ENCODE measurements around the gene MOB2.

MOB2 gene

GRCh38 chr11:1456596-1457325 is 29.8 kb downstream of the MOB2 start:
- Mint-ChIP-seq H3K27ac (no peak overlapping the region), H3K36me3 (ENCODE audit: low read depth) (no peaks in the 10 kb centered on the region), H3K4me3 (no peak overlapping the region), H3K4me1 (ENCODE audit: low read depth) (no peaks in the 10 kb centered on the region), H3K9me3 (no peaks in the 10 kb centered on the region), H3K27me3 (no peaks in the 10 kb centered on the region)
- DNase-seq = no peak

- H3K4me3 Mint-ChIP-seq = no peak overlapping the region
- no peaks in the 10 kb centered on the region for H3K27me3 Mint-ChIP-seq
- no peak for DNase-seq
- H3K27ac Mint-ChIP-seq = no peak overlapping the region
- no peaks in the 10 kb centered on the region for H3K36me3 Mint-ChIP-seq (ENCODE audit: low read depth)
- no peaks in the 10 kb centered on the region for H3K9me3 Mint-ChIP-seq
- no peaks in the 10 kb centered on the region for H3K4me1 Mint-ChIP-seq (ENCODE audit: low read depth)
Observed at GRCh38 chr11:1456176-1456575, 30.4 kb downstream of the MOB2 start.

GRCh38 chr11:1455763-1456060 is 30.9 kb downstream of the MOB2 start:
- no peak overlapping the region for H3K4me3 Mint-ChIP-seq
- no peaks in the 10 kb centered on the region for H3K36me3 Mint-ChIP-seq (ENCODE audit: low read depth)
- no peak overlapping the region for H3K27ac Mint-ChIP-seq
- DNase-seq = no peak
- no peaks in the 10 kb centered on the region for H3K27me3 Mint-ChIP-seq
- H3K4me1 Mint-ChIP-seq (ENCODE audit: low read depth) = no peaks in the 10 kb centered on the region
- no peaks in the 10 kb centered on the region for H3K9me3 Mint-ChIP-seq

- H3K27me3 Mint-ChIP-seq = no peaks in the 10 kb centered on the region
- H3K36me3 Mint-ChIP-seq (ENCODE audit: low read depth) = no peaks in the 10 kb centered on the region
- H3K27ac Mint-ChIP-seq = no peak overlapping the region
- DNase-seq = no peak
- H3K4me1 Mint-ChIP-seq (ENCODE audit: low read depth) = no peaks in the 10 kb centered on the region
- no peaks in the 10 kb centered on the region for H3K9me3 Mint-ChIP-seq
- no peak overlapping the region for H3K4me3 Mint-ChIP-seq
Observed at GRCh38 chr11:1455032-1455762, 31.4 kb downstream of the MOB2 start.

- Mint-ChIP-seq H3K27ac (no peak overlapping the region), H3K27me3 (no peaks in the 10 kb centered on the region), H3K9me3 (no peaks in the 10 kb centered on the region), H3K4me3 (no peak overlapping the region), H3K4me1 (ENCODE audit: low read depth) (no peaks in the 10 kb centered on the region), H3K36me3 (ENCODE audit: low read depth) (no peaks in the 10 kb centered on the region)
- no peak for DNase-seq
Observed at GRCh38 chr11:1454576-1454975, 32.0 kb downstream of the MOB2 start.

- Mint-ChIP-seq H3K4me3 (no peak overlapping the region), H3K36me3 (ENCODE audit: low read depth) (no peaks in the 10 kb centered on the region), H3K4me1 (ENCODE audit: low read depth) (no peaks in the 10 kb centered on the region), H3K27ac (no peak overlapping the region), H3K27me3 (no peaks in the 10 kb centered on the region), H3K9me3 (no peaks in the 10 kb centered on the region)
- no peak for DNase-seq
Observed at GRCh38 chr11:1453611-1454034, 33.0 kb downstream of the MOB2 start.

- no peak for DNase-seq
- no peak overlapping the region for H3K4me3 Mint-ChIP-seq
- no peaks in the 10 kb centered on the region for H3K27me3 Mint-ChIP-seq
- no peaks in the 10 kb centered on the region for H3K9me3 Mint-ChIP-seq
- no peaks in the 10 kb centered on the region for H3K4me1 Mint-ChIP-seq (ENCODE audit: low read depth)
- H3K36me3 Mint-ChIP-seq (ENCODE audit: low read depth) = no peaks in the 10 kb centered on the region
- H3K27ac Mint-ChIP-seq = no peak overlapping the region
Observed at GRCh38 chr11:1452744-1453143, 33.8 kb downstream of the MOB2 start.

GRCh38 chr11:1451781-1452470 is 34.7 kb downstream of the MOB2 start:
- H3K36me3 Mint-ChIP-seq (ENCODE audit: low read depth) = no peaks in the 10 kb centered on the region
- no peaks in the 10 kb centered on the region for H3K27me3 Mint-ChIP-seq
- no peaks in the 10 kb centered on the region for H3K4me1 Mint-ChIP-seq (ENCODE audit: low read depth)
- no peak overlapping the region for H3K4me3 Mint-ChIP-seq
- H3K27ac Mint-ChIP-seq = no peak overlapping the region
- no peak for DNase-seq
- no peaks in the 10 kb centered on the region for H3K9me3 Mint-ChIP-seq

GRCh38 chr11:1450949-1451710 is 35.4 kb downstream of the MOB2 start:
- Mint-ChIP-seq H3K9me3 (no peaks in the 10 kb centered on the region), H3K27me3 (no peaks in the 10 kb centered on the region), H3K36me3 (ENCODE audit: low read depth) (no peaks in the 10 kb centered on the region), H3K4me1 (ENCODE audit: low read depth) (no peaks in the 10 kb centered on the region), H3K27ac (no peak overlapping the region), H3K4me3 (no peak overlapping the region)
- no peak for DNase-seq

GRCh38 chr11:1450344-1450875 is 36.2 kb downstream of the MOB2 start:
- H3K27me3 Mint-ChIP-seq = no peaks in the 10 kb centered on the region
- H3K36me3 Mint-ChIP-seq (ENCODE audit: low read depth) = no peaks in the 10 kb centered on the region
- H3K9me3 Mint-ChIP-seq = no peaks in the 10 kb centered on the region
- DNase-seq = no peak
- no peak overlapping the region for H3K27ac Mint-ChIP-seq
- H3K4me1 Mint-ChIP-seq (ENCODE audit: low read depth) = no peaks in the 10 kb centered on the region
- no peak overlapping the region for H3K4me3 Mint-ChIP-seq

- H3K27ac Mint-ChIP-seq = no peak overlapping the region
- no peak for DNase-seq
- H3K27me3 Mint-ChIP-seq = no peaks in the 10 kb centered on the region
- no peak overlapping the region for H3K4me3 Mint-ChIP-seq
- no peaks in the 10 kb centered on the region for H3K9me3 Mint-ChIP-seq
- H3K4me1 Mint-ChIP-seq (ENCODE audit: low read depth) = no peaks in the 10 kb centered on the region
- no peaks in the 10 kb centered on the region for H3K36me3 Mint-ChIP-seq (ENCODE audit: low read depth)
Observed at GRCh38 chr11:1449490-1450243, 36.9 kb downstream of the MOB2 start.

- Mint-ChIP-seq H3K27me3 (no peaks in the 10 kb centered on the region), H3K27ac (no peak overlapping the region), H3K4me1 (ENCODE audit: low read depth) (no peaks in the 10 kb centered on the region), H3K36me3 (ENCODE audit: low read depth) (no peaks in the 10 kb centered on the region), H3K9me3 (no peaks in the 10 kb centered on the region), H3K4me3 (no peak overlapping the region)
- no peak for DNase-seq
Observed at GRCh38 chr11:1448882-1449281, 37.7 kb downstream of the MOB2 start.

- no peaks in the 10 kb centered on the region for H3K36me3 Mint-ChIP-seq (ENCODE audit: low read depth)
- no peak overlapping the region for H3K27ac Mint-ChIP-seq
- no peaks in the 10 kb centered on the region for H3K27me3 Mint-ChIP-seq
- H3K4me3 Mint-ChIP-seq = no peak overlapping the region
- H3K9me3 Mint-ChIP-seq = no peaks in the 10 kb centered on the region
- H3K4me1 Mint-ChIP-seq (ENCODE audit: low read depth) = no peaks in the 10 kb centered on the region
- DNase-seq = no peak
Observed at GRCh38 chr11:1447845-1448825, 38.4 kb downstream of the MOB2 start.

Data from activated T-cell treated with anti-CD3 and anti-CD28 coated beads, Interleukin-2, amount 50 U/mL, for 24 hours (primary cell).